Mucosa of gallbladder (tissue), 1 donor: ENCODE measurements around the gene OPN1MW3. TPM values are rescaled to one million over a fixed set of nuclear protein-coding genes. Genes with fewer than 3 reads are reported as not detected.
"Not testable (repeated sequence)": the region's sequence is repeated elsewhere in the genome, so short reads cannot be mapped to it uniquely, and the experiment has no call there.

Experiments
- DNase-seq: peaks from one replicate; pipeline ENCODE4 v3.0.0-alpha.2; 2020; ENCODE audit warnings: low spot score
- total RNA-seq: library from RNA; stranded (reverse); gene quantifications from one replicate; pipeline ENCODE4 v1.2.1, GENCODE V29; 2021
- donor health status: DM: no; HTN: no; CAD: no.

OPN1MW3 gene
- total RNA-seq, result not detected

DNA sequence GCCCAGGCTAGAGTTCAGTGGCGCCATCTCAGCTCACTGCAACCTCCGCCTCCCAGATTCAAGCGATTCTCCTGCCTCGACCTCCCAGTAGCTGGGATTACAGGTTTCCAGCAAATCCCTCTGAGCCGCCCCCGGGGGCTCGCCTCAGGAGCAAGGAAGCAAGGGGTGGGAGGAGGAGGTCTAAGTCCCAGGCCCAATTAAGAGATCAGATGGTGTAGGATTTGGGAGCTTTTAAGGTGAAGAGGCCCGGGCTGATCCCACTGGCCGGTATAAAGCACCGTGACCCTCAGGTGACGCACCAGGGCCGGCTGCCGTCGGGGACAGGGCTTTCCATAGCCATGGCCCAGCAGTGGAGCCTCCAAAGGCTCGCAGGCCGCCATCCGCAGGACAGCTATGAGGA lies at the start of gene OPN1MW3:
OPN1MW3 (plus strand) TSS at position 301 of the 400 bp plus-strand sequence; CDS start at position 339, 38 bp downstream.
- not testable (repeated sequence) for DNase-seq

DNA sequence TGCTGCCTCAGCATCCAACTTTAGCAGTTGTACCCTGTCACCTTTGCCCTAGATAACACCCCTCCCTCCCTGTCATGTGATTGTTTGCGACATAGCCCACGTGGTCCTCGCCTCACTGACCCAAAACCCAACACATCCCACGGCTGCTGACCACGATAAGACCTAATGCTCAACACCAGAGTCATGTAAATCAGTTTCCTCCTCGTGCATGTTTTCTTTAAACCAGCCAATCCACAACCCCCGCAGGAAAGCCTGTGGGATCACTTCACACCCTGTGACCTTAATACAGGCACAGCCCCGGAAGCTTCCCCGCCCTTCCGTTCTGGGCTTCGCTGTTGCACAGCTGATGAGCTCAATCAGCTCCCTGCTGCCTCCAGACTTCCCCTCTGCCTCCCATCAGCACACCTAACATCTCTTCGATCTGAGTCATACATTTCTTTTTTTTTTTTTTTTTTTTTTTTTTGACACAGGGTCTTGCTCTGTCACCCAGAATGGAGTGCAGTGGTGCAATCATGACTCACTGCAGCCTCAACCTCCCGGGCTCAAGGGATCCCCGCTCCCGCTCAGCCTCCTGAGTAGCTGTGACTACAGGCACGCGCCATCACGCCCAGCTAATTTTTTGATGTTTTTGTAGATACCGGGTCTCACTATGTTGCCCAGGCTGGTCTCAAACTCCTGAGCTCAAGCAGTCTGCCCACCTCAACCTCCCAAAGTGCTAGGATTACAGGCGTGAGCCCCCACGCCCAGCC lies 47.5 kb upstream of the OPN1MW3 start:
- not testable (repeated sequence) for DNase-seq

- not testable (repeated sequence) for DNase-seq
These were observed 46.3 kb upstream of the OPN1MW3 start for GRCh38 chrX:154211057-154211456.

DNA sequence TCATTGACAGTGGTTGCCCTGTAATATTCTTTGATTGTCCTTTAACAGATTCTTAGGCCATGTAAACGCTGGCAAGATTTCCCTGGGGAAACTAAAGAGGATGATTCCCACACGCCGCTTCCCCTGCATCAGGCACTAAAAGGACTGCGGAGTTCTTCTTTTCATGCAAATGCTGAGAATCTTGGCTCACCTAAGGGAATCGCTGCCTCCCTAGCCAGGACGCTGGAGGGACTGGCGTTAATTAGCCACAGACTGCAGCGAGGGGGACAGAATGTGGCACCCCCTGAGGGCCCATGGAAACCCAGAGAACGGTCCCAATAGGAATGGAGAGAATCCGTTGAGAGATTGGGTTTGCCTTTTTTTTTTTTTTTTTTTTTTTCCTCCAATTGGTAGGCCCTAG lies 45.9 kb upstream of the OPN1MW3 start:
- not testable (repeated sequence) for DNase-seq

DNA sequence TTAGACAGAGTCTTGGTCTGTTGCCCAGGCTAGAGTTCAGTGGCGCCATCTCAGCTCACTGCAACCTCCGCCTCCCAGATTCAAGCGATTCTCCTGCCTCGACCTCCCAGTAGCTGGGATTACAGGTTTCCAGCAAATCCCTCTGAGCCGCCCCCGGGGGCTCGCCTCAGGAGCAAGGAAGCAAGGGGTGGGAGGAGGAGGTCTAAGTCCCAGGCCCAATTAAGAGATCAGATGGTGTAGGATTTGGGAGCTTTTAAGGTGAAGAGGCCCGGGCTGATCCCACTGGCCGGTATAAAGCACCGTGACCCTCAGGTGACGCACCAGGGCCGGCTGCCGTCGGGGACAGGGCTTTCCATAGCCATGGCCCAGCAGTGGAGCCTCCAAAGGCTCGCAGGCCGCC lies 37.9 kb upstream of the OPN1MW3 start, which contains the start of gene OPN1MW2:
OPN1MW2 (plus strand) TSS at position 301 of the 400 bp plus-strand sequence; CDS start at position 361, 60 bp downstream.
- not testable (repeated sequence) for DNase-seq

GRCh38 chrX:154225292-154225691 lies 32.1 kb upstream of the OPN1MW3 start:
- DNase-seq, result not testable (repeated sequence)

- DNase-seq, result not testable (repeated sequence)
These were observed 30.7 kb upstream of the OPN1MW3 start for GRCh38 chrX:154226706-154227105.

GRCh38 chrX:154231443-154231842 lies 25.9 kb upstream of the OPN1MW3 start:
- not testable (repeated sequence) for DNase-seq

DNA sequence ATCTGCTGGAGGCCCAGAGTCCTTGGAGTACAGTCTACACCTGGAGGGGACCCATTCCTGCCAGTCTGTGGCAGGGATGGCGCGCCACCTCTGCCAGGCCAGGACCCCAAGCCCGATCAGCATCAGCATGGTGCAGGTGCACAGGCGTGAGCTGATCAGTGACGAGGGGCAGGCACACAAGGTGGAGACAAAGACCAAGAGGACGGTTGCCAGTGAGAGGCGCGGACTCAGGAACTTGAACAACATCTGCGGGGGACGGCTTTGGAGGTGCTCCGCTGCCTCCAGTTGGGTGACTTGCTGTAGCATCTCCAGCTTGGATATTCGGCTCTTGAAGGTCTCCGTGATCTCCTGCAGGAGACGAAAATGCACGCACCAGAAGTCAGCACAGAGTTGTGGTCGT lies 23.8 kb upstream of the OPN1MW3 start:
- DNase-seq, result not testable (repeated sequence)

- not testable (repeated sequence) for DNase-seq
These were observed 18.3 kb upstream of the OPN1MW3 start for GRCh38 chrX:154238939-154239559.

- not testable (repeated sequence) for DNase-seq
These were observed 17.3 kb upstream of the OPN1MW3 start for GRCh38 chrX:154239982-154240503.

DNA sequence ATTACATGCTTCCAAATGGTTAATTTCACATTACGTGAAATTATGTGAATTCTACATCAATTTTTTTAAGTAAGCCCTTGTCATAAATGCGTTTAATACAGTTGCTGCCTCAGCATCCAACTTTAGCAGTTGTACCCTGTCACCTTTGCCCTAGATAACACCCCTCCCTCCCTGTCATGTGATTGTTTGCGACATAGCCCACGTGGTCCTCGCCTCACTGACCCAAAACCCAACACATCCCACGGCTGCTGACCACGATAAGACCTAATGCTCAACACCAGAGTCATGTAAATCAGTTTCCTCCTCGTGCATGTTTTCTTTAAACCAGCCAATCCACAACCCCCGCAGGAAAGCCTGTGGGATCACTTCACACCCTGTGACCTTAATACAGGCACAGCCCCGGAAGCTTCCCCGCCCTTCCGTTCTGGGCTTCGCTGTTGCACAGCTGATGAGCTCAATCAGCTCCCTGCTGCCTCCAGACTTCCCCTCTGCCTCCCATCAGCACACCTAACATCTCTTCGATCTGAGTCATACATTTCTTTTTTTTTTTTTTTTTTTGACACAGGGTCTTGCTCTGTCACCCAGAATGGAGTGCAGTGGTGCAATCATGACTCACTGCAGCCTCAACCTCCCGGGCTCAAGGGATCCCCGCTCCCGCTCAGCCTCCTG lies 9.9 kb upstream of the OPN1MW3 start:
- DNase-seq, result not testable (repeated sequence)

DNA sequence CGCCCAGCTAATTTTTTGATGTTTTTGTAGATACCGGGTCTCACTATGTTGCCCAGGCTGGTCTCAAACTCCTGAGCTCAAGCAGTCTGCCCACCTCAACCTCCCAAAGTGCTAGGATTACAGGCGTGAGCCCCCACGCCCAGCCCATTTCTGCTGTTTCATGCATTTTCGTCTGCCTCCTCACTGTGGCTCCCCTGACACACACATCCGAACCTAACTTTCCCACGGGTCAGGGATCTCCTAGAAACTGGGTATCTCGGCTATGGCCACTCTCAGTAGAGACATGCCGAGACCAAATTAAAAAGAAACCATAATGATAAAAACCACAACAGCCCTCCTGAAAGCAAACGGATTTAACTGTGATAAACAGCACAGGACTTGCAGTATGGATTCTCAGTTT lies 9.3 kb upstream of the OPN1MW3 start:
- DNase-seq, result not testable (repeated sequence)

DNA sequence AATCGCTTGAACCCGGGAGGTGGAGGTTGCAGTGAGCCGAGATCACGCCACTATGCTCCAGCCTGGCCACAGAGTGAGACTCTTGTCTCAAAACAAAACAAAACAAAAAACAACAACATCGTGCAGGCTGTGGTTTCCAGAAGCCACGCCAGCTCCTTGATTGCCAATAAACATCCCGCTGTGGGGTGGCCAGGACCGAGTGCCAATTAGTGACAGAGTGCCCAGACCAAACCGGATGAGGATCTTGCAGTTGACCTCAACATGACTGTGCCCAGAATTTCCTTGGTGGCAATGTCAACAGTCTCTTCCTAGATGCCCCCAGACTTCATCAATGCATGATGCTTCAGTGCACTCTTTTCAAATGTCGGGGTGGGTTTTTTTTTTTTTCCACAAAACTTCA lies 1.3 kb downstream of the OPN1MW3 start:
- DNase-seq, result not testable (repeated sequence)

GRCh38 chrX:154263072-154263471 lies 5.7 kb downstream of the OPN1MW3 start:
- DNase-seq, result not testable (repeated sequence)

- DNase-seq, result not testable (repeated sequence)
These were observed 11.9 kb downstream of the OPN1MW3 start for GRCh38 chrX:154269245-154269644.

DNA sequence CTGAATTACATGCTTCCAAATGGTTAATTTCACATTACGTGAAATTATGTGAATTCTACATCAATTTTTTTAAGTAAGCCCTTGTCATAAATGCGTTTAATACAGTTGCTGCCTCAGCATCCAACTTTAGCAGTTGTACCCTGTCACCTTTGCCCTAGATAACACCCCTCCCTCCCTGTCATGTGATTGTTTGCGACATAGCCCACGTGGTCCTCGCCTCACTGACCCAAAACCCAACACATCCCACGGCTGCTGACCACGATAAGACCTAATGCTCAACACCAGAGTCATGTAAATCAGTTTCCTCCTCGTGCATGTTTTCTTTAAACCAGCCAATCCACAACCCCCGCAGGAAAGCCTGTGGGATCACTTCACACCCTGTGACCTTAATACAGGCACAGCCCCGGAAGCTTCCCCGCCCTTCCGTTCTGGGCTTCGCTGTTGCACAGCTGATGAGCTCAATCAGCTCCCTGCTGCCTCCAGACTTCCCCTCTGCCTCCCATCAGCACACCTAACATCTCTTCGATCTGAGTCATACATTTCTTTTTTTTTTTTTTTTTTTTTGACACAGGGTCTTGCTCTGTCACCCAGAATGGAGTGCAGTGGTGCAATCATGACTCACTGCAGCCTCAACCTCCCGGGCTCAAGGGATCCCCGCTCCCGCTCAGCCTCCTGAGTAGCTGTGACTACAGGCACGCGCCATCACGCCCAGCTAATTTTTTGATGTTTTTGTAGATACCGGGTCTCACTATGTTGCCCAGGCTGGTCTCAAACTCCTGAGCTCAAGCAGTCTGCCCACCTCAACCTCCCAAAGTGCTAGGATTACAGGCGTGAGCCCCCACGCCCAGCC lies 27.3 kb downstream of the OPN1MW3 start:
- not testable (repeated sequence) for DNase-seq

GRCh38 chrX:154286406-154286805 lies 29.0 kb downstream of the OPN1MW3 start:
- not testable (repeated sequence) for DNase-seq

GRCh38 chrX:154294791-154295574 lies 37.6 kb downstream of the OPN1MW3 start, which contains the start of gene TEX28:
TSS of gene TEX28 (minus strand) at chrX:154295124. CDS start at chrX:154292117, 3,007 bp downstream.
- no peak for DNase-seq

GRCh38 chrX:154295664-154296310 lies 38.4 kb downstream of the OPN1MW3 start, which contains the start of gene TKTL1:
TSS of gene TKTL1 (plus strand) at chrX:154295795. CDS start at chrX:154295860, 65 bp downstream.
- no peak for DNase-seq
